Smooth muscle cell of bladder (primary cell): ENCODE results near the gene RSPH10B2. TPM values are rescaled to one million over a fixed set of nuclear protein-coding genes. Genes with fewer than 3 reads are reported as not detected.

Experiments
- total RNA-seq: library from RNA; depleted of rRNA; stranded (reverse); fragments of >200 nt; gene quantifications from 2 replicates; pipeline ENCODE4 v1.2.3, GENCODE V29; 2014

RSPH10B2 gene
- 0.14 and 0.37 TPM in 2 replicates for total RNA-seq

GRCh38 chr7:6753964-6754363 lies at the start of gene RSPH10B2:
RSPH10B2 (plus strand) TSS chr7:6754103; CDS start chr7:6757678, 3,575 bp downstream.

GRCh38 chr7:6706666-6707407 lies 47.1 kb upstream of the RSPH10B2 start, which contains the start of gene ZNF12:
ZNF12 (minus strand) TSS chr7:6706947; CDS start chr7:6705173, 1,774 bp downstream.

GRCh38 chr7:6826151-6826550 lies 72.2 kb downstream of the RSPH10B2 start, which contains the start of gene CCZ1B:
CCZ1B (minus strand) TSS chr7:6826275; CDS start chr7:6826197, 78 bp downstream.

Other genes starting within 250 kb of the RSPH10B2 start
- not detected in 2 replicates for gene GRID2IP, start 202.6 kb upstream of the RSPH10B2 start, total RNA-seq
- 71.3 and 80.6 TPM in 2 replicates for gene ZDHHC4, start 176.6 kb upstream of the RSPH10B2 start, total RNA-seq
- 7.1 and 10.4 TPM in 2 replicates for gene INTS15, start 164.1 kb upstream of the RSPH10B2 start, total RNA-seq
- 0.57 and 1.8 TPM in 2 replicates for gene ZNF853, start 138.5 kb upstream of the RSPH10B2 start, total RNA-seq
- gene ZNF316, start 116.8 kb upstream of the RSPH10B2 start, total RNA-seq = 6.8 and 10.4 TPM in 2 replicates
- gene ZNF12, start 47.2 kb upstream of the RSPH10B2 start, total RNA-seq = 14.1 and 19.8 TPM in 2 replicates
- 43.9 and 50.2 TPM in 2 replicates for gene CCZ1B, start 72.2 kb downstream of the RSPH10B2 start, total RNA-seq